ENCODE data around the gene RXFP4. TPM values are rescaled to one million over a fixed set of nuclear protein-coding genes. Genes with fewer than 3 reads are reported as not detected.

RXFP4 gene
- total RNA-seq, 1 experiment from 2014 or later: not detected

- no peak for TF ChIP-seq PRDM15 (CRISPR knock-in tag; IDR thresholded peaks at IDR 0.05)
Observed at GRCh38 chr1:155979597-155980343, 38.3 kb downstream of the RXFP4 start (continued).

- no peak for TF ChIP-seq IRF2 (CRISPR knock-in tag; IDR thresholded peaks at IDR 0.05; ENCODE audit: borderline replicate concordance, low read depth)
- peak; percentile 67 for TF ChIP-seq GABPB1 (CRISPR knock-in tag; IDR thresholded peaks at IDR 0.05)
- TF ChIP-seq PRDM15 (CRISPR knock-in tag; IDR thresholded peaks at IDR 0.05): no peak
- no peak for DNase-seq (ENCODE audit: low spot score)
- no peaks in the 10 kb centered on the region for H3K9me3 Mint-ChIP-seq
- H3K4me1 Mint-ChIP-seq: peaks cover 66% of the 10 kb centered on the region
- ATAC-seq: no peak
- no peak overlapping the region for H3K27ac Mint-ChIP-seq
- H3K36me3 Mint-ChIP-seq: no peaks in the 10 kb centered on the region
- no peak overlapping the region for H3K4me3 Mint-ChIP-seq
- no peaks in the 10 kb centered on the region for H3K27me3 Mint-ChIP-seq (ENCODE audit: low read depth)
- ChIA-PET CTCF (interaction anchor here (3.3 to 3.4 kb wide), 3 partner anchors 15 to 85 kb away, joined by 20 to 40 read pairs (median 29); no protein-coding TSS in a partner anchor), POLR2A (no interaction called here)
Observed at GRCh38 chr1:155981266-155982088, 40.0 kb downstream of the RXFP4 start.

- DNase-seq (ENCODE audit: low spot score): no peak
- ChIA-PET POLR2A (interaction anchor here (0.6 to 3.0 kb wide), 3 partner anchors 7 to 37 kb away, joined by 4 to 25 read pairs (median 7); no protein-coding TSS in a partner anchor), CTCF (interaction anchor here (3.3 to 3.4 kb wide), 3 partner anchors 16 to 84 kb away, joined by 20 to 40 read pairs (median 29); no protein-coding TSS in a partner anchor)
- Mint-ChIP-seq H3K27ac (peak overlapping the region; percentile 70; the same call in 1 of the 2 replicates), H3K9me3 (peaks cover 2% of the 10 kb centered on the region), H3K36me3 (no peaks in the 10 kb centered on the region; the same call in 1 of the 2 replicates), H3K4me3 (no peak overlapping the region), H3K4me1 (peaks cover 64% of the 10 kb centered on the region), H3K27me3 (ENCODE audit: low read depth) (no peaks in the 10 kb centered on the region)
- ATAC-seq: no peak
- TF ChIP-seq HMGXB4 (CRISPR knock-in tag; IDR thresholded peaks at IDR 0.05) (no peak), MYBL2 (CRISPR knock-in tag; IDR thresholded peaks at IDR 0.05) (no peak), IRF2 (CRISPR knock-in tag; IDR thresholded peaks at IDR 0.05; ENCODE audit: borderline replicate concordance, low read depth) (no peak), ZNF532 (CRISPR knock-in tag; IDR thresholded peaks at IDR 0.05; ENCODE audit: borderline replicate concordance) (no peak), NR2C2 (CRISPR knock-in tag; IDR thresholded peaks at IDR 0.05) (no peak), ZNF121 (CRISPR knock-in tag; IDR thresholded peaks at IDR 0.05) (no peak), RELA (CRISPR knock-in tag; IDR thresholded peaks at IDR 0.05; ENCODE audit: borderline replicate concordance) (no peak), ZBTB43 (CRISPR knock-in tag; IDR thresholded peaks at IDR 0.05) (no peak), ELF4 (CRISPR knock-in tag; IDR thresholded peaks at IDR 0.05; ENCODE audit: low read depth) (no peak), ZNF317 (CRISPR knock-in tag; IDR thresholded peaks at IDR 0.05; ENCODE audit: borderline replicate concordance, low read depth) (no peak), ATF1 (CRISPR knock-in tag; IDR thresholded peaks at IDR 0.05) (no peak)
Observed at GRCh38 chr1:155982106-155982505, 40.7 kb downstream of the RXFP4 start.

Measured in WTC11 (cell line).